Measurements from ENCODE around the gene ITGB2. TPM values are rescaled to one million over a fixed set of nuclear protein-coding genes. Genes with fewer than 3 reads are reported as not detected.

The ITGB2 gene
- total RNA-seq, 1 experiment from 2014 or later = 1.5 TPM

DNA sequence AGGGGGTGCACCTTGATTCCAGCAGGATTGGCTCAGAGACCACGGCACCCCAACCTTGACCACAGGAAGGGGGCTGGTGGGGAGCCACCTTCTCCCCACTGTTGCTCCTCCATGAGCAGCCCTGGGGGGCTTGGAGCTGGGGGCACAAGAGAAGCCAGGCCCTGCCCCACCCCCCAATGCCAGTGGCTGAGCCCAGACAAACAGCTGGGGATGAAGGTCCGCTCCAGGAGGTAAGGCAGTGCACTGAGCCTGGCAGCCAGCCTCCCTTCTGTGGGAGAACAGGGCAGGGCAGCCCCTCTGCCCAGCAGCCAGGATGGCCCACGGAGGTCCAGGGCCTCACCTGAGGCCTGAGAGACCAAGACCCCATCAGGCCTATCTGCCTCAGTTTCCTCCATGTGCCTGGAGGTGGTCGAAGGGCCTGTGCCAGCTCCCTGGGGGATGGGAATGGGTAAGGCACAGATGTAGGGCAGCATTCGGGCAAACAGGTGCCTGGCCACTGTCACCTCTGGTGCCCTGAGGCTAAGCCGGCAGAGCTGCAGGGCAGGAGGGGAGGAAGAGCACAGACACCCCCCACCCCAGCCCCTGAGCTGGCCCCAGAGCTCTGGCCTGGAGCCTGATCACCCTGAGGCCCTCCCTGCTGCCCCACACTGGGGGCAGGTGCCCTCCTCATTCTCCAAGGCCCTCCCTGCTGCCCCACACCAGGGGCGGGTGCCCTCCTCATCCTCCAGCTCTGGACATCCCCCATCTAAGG is 7.1 kb downstream of the ITGB2 start:
- POLR2A ChIA-PET = no interaction called here
- no peak overlapping the region for H3K4me2 ChIP-seq (ENCODE audit: low read length)
- no peak overlapping the region for H3K27ac ChIP-seq (ENCODE audit: low read depth, low read length)
- H3K4me3 ChIP-seq (replicated peaks in 1 of 2; ENCODE audit: low read depth in 1 of 2, low read length in 2 of 2) = no peak overlapping the region
- intact Hi-C loops (cut with micrococcal nuclease) = no loop called here
- H3K4me1 ChIP-seq (ENCODE audit: control insufficient read depth in 1 of 2, insufficient read depth in 2 of 2, low read length in 2 of 2) = peaks cover 10 to 38% of the 10 kb centered on the region in 2 experiments; a peak in 3 of 4 replicates
- no peaks in the 10 kb centered on the region for H3K36me3 ChIP-seq (ENCODE audit: control insufficient read depth in 1 of 2, insufficient read depth in 2 of 2, low read length in 2 of 2)
- CTCF ChIA-PET = no interaction called here
- BruUV-seq (replicated peaks) = no TSS peak
- no peaks in the 10 kb centered on the region for H3K9me2 ChIP-seq (ENCODE audit: insufficient read depth)
- DNase-seq (ENCODE audit: low read depth, low spot score) (no peak), ATAC-seq (no peak)
- no peaks in the 10 kb centered on the region for H3K79me2 ChIP-seq (ENCODE audit: insufficient read depth, low read length)
- TF ChIP-seq EZH2phosphoT487 (IDR thresholded peaks at IDR 0.05; ENCODE audit: borderline replicate concordance) = no peak
- TF ChIP-seq TCF7L2 (IDR thresholded peaks at IDR 0.05; ENCODE audit: borderline replicate concordance, extremely low read depth, insufficient read depth, insufficient read length) = no peak
- no peak for TF ChIP-seq ZNF274 (IDR thresholded peaks at IDR 0.05; ENCODE audit: low read depth, low read length)
- no peak for TF ChIP-seq MAX (IDR thresholded peaks at IDR 0.05)
- TF ChIP-seq JUND (IDR thresholded peaks at IDR 0.05) = no peak
- TF ChIP-seq EGR1 (IDR thresholded peaks at IDR 0.05; ENCODE audit: low read depth) = no peak
- TF ChIP-seq, protein P1, sequence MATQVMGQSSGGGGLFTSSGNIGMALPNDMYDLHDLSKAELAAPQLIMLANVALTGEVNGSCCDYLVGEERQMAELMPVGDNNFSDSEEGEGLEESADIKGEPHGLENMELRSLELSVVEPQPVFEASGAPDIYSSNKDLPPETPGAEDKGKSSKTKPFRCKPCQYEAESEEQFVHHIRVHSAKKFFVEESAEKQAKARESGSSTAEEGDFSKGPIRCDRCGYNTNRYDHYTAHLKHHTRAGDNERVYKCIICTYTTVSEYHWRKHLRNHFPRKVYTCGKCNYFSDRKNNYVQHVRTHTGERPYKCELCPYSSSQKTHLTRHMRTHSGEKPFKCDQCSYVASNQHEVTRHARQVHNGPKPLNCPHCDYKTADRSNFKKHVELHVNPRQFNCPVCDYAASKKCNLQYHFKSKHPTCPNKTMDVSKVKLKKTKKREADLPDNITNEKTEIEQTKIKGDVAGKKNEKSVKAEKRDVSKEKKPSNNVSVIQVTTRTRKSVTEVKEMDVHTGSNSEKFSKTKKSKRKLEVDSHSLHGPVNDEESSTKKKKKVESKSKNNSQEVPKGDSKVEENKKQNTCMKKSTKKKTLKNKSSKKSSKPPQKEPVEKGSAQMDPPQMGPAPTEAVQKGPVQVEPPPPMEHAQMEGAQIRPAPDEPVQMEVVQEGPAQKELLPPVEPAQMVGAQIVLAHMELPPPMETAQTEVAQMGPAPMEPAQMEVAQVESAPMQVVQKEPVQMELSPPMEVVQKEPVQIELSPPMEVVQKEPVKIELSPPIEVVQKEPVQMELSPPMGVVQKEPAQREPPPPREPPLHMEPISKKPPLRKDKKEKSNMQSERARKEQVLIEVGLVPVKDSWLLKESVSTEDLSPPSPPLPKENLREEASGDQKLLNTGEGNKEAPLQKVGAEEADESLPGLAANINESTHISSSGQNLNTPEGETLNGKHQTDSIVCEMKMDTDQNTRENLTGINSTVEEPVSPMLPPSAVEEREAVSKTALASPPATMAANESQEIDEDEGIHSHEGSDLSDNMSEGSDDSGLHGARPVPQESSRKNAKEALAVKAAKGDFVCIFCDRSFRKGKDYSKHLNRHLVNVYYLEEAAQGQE (IDR thresholded peaks at IDR 0.05; ENCODE audit: low read depth) = no peak
- TF ChIP-seq SRF (IDR thresholded peaks at IDR 0.05; ENCODE audit: low read depth) = no peak
- no peak for TF ChIP-seq ATF3 (IDR thresholded peaks at IDR 0.05)
- no peak for TF ChIP-seq ZBTB33 (IDR thresholded peaks at IDR 0.05; ENCODE audit: extremely low read depth, insufficient replicate concordance, low read length)
- no peak for TF ChIP-seq YY1 (IDR thresholded peaks at IDR 0.05; ENCODE audit: extremely low read depth, insufficient replicate concordance, low read depth, low read length)
- TF ChIP-seq, protein P2, sequence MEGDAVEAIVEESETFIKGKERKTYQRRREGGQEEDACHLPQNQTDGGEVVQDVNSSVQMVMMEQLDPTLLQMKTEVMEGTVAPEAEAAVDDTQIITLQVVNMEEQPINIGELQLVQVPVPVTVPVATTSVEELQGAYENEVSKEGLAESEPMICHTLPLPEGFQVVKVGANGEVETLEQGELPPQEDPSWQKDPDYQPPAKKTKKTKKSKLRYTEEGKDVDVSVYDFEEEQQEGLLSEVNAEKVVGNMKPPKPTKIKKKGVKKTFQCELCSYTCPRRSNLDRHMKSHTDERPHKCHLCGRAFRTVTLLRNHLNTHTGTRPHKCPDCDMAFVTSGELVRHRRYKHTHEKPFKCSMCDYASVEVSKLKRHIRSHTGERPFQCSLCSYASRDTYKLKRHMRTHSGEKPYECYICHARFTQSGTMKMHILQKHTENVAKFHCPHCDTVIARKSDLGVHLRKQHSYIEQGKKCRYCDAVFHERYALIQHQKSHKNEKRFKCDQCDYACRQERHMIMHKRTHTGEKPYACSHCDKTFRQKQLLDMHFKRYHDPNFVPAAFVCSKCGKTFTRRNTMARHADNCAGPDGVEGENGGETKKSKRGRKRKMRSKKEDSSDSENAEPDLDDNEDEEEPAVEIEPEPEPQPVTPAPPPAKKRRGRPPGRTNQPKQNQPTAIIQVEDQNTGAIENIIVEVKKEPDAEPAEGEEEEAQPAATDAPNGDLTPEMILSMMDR (IDR thresholded peaks at IDR 0.05 in 2 of 3, conservative IDR thresholded peaks at IDR 0.05 in 1 of 3; ENCODE audit: borderline replicate concordance in 1 of 3, insufficient read depth in 1 of 3, low read depth in 2 of 3, low read length in 2 of 3) = no peak
- TF ChIP-seq RAD21 (IDR thresholded peaks at IDR 0.05; ENCODE audit: low read depth) = no peak
- TF ChIP-seq ELF1 (IDR thresholded peaks at IDR 0.05; ENCODE audit: borderline replicate concordance, low read depth) = no peak
- no peak for TF ChIP-seq SP1 (IDR thresholded peaks at IDR 0.05; ENCODE audit: low read depth)
- TF ChIP-seq POLR2A (IDR thresholded peaks at IDR 0.05; ENCODE audit: borderline replicate concordance, extremely low read depth, insufficient read depth, insufficient read length) = no peak
- TF ChIP-seq EZH2 (IDR thresholded peaks at IDR 0.05) = no peak
- TF ChIP-seq CBX3 (IDR thresholded peaks at IDR 0.05; ENCODE audit: low read depth) = no peak
- no peak overlapping the region for H2AFZ ChIP-seq (ENCODE audit: low read depth, low read length, poor library complexity, severe bottlenecking)
- peaks cover 5% of the 10 kb centered on the region; the same call in 1 of the 2 replicates for H3K27me3 ChIP-seq (ENCODE audit: insufficient read depth, low read length)
- H4K20me1 ChIP-seq (ENCODE audit: insufficient read depth) = no peaks in the 10 kb centered on the region
- RAD21 ChIA-PET (ENCODE audit: low non-redundant PET in 1 of 2, low total read pairs in 2 of 2, uncharacterized antibody in 2 of 2, unreplicated experiment in 2 of 2) = no interaction called here
- no peaks in the 10 kb centered on the region for H3K9me3 ChIP-seq (ENCODE audit: control insufficient read depth in 1 of 2, insufficient read depth in 1 of 2, low read depth in 1 of 2, low read length in 2 of 2)
- H3K9ac ChIP-seq (ENCODE audit: low read length) = no peak overlapping the region
